GM10248 (cell line): Measurements from ENCODE around the gene DIABLO.

Experiments
- CTCF ChIA-PET: fragments of 300-600 bp; sonication (Branson Sonifier 250); formaldehyde crosslinking; extraction: SDS; loops from one replicate; lab custom pipeline; 2021; ENCODE audit warnings: antibody characterized with exemption; lab: Yijun Ruan, JAX
- POLR2A ChIA-PET: fragments of 350-650 bp; sonication (Branson Sonifier 250); formaldehyde crosslinking; extraction: SDS; loops from one replicate; lab custom pipeline; 2020; ENCODE audit warnings: antibody characterized with exemption; lab: Yijun Ruan, JAX
- DNase-seq: peaks from one replicate; pipeline ENCODE4 v3.0.0; 2012; ENCODE audit errors: extremely low spot score
- TF ChIP-seq, protein P1 (sequence below): IDR thresholded peaks from 2 replicates; pipeline ENCODE4 v1.5.1; 2012; ENCODE audit warnings: mild to moderate bottlenecking, low read depth; ENCODE audit errors: extremely low read depth, missing control alignments, control extremely low read depth

DIABLO gene

DNA sequence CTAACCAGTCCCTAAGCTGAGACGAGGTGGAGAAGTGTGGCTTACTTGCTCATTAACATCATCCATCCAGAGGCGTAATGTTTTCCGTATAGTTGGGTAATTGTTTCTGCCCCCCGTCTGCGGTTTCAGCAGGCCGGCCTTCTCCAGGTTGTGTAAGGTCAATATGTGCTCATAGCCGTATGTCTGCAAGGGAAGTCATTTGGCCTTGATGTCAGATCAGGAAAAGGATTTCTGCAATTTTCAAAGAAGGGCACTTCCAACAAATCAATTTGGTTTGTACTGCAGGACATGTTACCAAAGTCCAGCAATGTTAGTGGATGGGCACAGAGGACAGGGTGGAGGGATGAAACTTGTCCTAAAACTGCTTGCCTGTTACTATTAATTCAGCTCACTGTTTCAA, 9.9 kb upstream of the DIABLO start:
- TF ChIP-seq, protein P1, sequence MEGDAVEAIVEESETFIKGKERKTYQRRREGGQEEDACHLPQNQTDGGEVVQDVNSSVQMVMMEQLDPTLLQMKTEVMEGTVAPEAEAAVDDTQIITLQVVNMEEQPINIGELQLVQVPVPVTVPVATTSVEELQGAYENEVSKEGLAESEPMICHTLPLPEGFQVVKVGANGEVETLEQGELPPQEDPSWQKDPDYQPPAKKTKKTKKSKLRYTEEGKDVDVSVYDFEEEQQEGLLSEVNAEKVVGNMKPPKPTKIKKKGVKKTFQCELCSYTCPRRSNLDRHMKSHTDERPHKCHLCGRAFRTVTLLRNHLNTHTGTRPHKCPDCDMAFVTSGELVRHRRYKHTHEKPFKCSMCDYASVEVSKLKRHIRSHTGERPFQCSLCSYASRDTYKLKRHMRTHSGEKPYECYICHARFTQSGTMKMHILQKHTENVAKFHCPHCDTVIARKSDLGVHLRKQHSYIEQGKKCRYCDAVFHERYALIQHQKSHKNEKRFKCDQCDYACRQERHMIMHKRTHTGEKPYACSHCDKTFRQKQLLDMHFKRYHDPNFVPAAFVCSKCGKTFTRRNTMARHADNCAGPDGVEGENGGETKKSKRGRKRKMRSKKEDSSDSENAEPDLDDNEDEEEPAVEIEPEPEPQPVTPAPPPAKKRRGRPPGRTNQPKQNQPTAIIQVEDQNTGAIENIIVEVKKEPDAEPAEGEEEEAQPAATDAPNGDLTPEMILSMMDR, result no peak
- POLR2A ChIA-PET, result no interaction called here

GRCh38 chr12:122232691-122233090, 6.8 kb upstream of the DIABLO start:
- CTCF ChIA-PET, result no interaction called here
- DNase-seq, result no peak
- POLR2A ChIA-PET, result no interaction called here
- TF ChIP-seq, protein P1, result no peak

More for the DNA sequence above, 9.9 kb upstream of the DIABLO start:
- CTCF ChIA-PET, result interaction anchor here (1.0 to 1.3 kb wide), 4 partner anchors 13 to 167 kb away, joined by 3 read pairs; no protein-coding TSS in a partner anchor
- no peak for DNase-seq

DNA sequence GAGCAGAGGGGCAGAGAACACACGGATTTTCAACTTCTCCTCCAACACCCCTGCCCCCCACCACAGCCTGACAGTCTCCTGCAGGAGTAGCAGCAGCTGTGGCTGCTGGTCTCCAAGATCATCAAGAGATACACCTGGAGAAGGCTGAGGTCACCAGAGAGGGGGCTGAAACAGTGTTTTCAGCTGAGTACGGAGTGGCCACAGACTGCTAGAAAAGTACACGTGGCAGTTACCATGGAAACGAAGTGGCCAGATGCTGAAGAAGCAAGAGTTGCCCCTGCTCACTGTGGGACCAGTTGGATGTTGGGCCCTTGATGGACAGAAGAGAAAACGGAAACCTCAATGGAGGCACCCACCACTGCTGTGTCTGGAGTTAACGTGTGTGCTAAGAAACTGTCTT, 4.9 kb upstream of the DIABLO start:
- TF ChIP-seq, protein P1, result no peak
- ChIA-PET CTCF (interaction anchor here (1.0 to 1.1 kb wide), 3 partner anchors 12 to 40 kb away, joined by 3 read pairs; no protein-coding TSS in a partner anchor), POLR2A (no interaction called here)
- DNase-seq, result no peak

- TF ChIP-seq, protein P1, result no peak
- DNase-seq, result no peak
- ChIA-PET CTCF (interaction anchor here (1.9 kb wide), 1 partner anchor 38 kb away, joined by 4 read pairs; the partner anchor contains the start of gene VPS33A), POLR2A (no interaction called here)
These were observed 2.2 kb upstream of the DIABLO start for GRCh38 chr12:122228092-122228491.

DNA sequence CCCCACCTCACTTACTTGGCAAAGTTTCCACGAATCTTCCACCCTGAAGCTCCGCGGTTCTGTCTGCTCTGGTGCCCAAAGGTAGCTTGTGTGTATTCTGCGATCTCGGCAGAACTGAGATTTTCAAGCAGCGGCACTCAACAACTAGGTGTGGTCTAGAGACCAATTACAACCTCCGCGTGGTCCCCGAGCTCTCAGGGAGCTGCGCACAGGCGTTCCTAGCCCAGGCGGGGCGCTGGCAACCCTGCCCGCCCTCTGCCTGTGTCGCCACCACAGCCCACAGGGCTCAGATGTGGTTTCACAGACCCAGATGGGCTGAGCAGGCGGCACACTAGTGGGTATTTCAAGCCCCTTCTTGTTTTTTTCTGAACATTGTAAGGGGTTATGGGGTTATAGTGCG, 1.5 kb upstream of the DIABLO start:
- CTCF ChIA-PET, result interaction anchor here (1.9 kb wide), 1 partner anchor 39 kb away, joined by 4 read pairs; the partner anchor contains the start of gene VPS33A
- DNase-seq, result no peak
- TF ChIP-seq, protein P1, result no peak
- POLR2A ChIA-PET, result interaction anchor here (1.2 kb wide), 1 partner anchor 274 kb away, joined by 3 read pairs; the partner anchor contains the start of gene ZCCHC8

DNA sequence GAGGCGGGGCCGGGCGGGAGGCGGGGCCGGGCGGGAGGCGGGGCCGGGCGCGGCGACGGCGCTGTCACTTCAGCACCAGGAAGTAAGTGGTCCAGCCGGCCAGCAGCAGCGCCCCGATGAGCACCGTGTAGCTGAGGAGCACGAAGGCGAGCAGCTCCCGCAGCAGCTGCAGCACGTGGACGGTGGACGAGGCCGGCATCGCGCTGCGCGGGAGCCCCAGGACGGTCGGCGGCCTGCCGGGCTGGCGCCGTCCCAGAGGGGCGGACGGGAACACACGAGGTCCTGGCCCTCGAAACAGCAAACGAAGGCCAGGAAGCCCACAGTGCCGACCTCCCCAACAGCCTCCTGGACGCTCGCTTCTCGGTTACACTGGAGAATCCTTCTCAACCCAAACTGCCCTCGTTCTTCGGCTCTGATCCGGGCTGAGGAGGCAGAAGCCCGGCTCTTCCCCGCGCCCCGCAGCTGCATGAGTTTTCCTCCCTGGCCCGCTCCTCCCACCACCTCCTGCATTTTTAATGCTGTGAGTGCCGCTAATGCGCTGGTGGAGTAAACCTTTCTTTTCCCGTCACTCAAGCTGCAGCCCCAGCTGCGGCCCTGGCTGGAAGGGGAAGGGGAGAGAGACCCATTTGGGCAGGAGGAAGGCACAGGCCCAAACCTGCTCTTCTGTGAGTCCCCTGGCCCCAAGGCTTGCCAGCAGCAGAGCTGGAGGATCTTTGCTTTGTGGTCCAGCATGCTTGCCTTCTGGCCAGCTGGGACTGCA, 694 bp upstream of the DIABLO start:
- TF ChIP-seq, protein P1, result no peak
- ChIA-PET CTCF (interaction anchor here (1.0 to 1.9 kb wide), 3 partner anchors 34 to 40 kb away, joined by 3 to 4 read pairs (median 4); partner anchors contain the start of gene VPS33A), POLR2A (interaction anchor here (0.9 to 1.5 kb wide), 4 partner anchors 15 to 274 kb away, joined by 3 to 4 read pairs (median 3); partner anchors contain the start of gene ZCCHC8)
- no peak for DNase-seq
